Kidney capillary endothelial cell (primary cell): ENCODE data around the gene ABCC5.
"Not testable (repeated sequence)": the region's sequence is repeated elsewhere in the genome, so short reads cannot be mapped to it uniquely, and the experiment has no call there.

Experiments used
- DNase-seq: peaks from one replicate; pipeline ENCODE4 v3.0.0-alpha.2; 2018; ENCODE audit warnings: low spot score

The ABCC5 gene

GRCh38 chr3:184017672-184018423 lies at the start of gene ABCC5:
Gene ABCC5 (minus strand): TSS chr3:184017884. CDS start chr3:184014392, 3,492 bp downstream.
- DNase-seq = peak; percentile 83

GRCh38 chr3:184066211-184066610 lies 48.5 kb upstream of the ABCC5 start:
- DNase-seq = no peak

GRCh38 chr3:184062637-184063036 lies 45.0 kb upstream of the ABCC5 start:
- DNase-seq = no peak

- no peak for DNase-seq
These were observed 41.7 kb upstream of the ABCC5 start for GRCh38 chr3:184059424-184059823.

- DNase-seq = no peak
These were observed 40.3 kb upstream of the ABCC5 start for GRCh38 chr3:184058029-184058428.

GRCh38 chr3:184052767-184053166 lies 35.1 kb upstream of the ABCC5 start, which contains the start of gene HTR3C:
Gene HTR3C (plus strand): TSS chr3:184053047. CDS start chr3:184053081, 34 bp downstream.
- DNase-seq = no peak

- DNase-seq = no peak
These were observed 32.6 kb upstream of the ABCC5 start for GRCh38 chr3:184050217-184050847.

GRCh38 chr3:184045995-184046394 lies 28.3 kb upstream of the ABCC5 start:
- no peak for DNase-seq

- DNase-seq = no peak
These were observed 24.9 kb upstream of the ABCC5 start for GRCh38 chr3:184042617-184043016.

GRCh38 chr3:184040010-184040409 lies 22.3 kb upstream of the ABCC5 start:
- peak; percentile 36 for DNase-seq

GRCh38 chr3:184039414-184039813 lies 21.7 kb upstream of the ABCC5 start:
- no peak for DNase-seq

GRCh38 chr3:184038307-184038706 lies 20.6 kb upstream of the ABCC5 start:
- DNase-seq = not testable (repeated sequence)

- DNase-seq = no peak
These were observed 20.1 kb upstream of the ABCC5 start for GRCh38 chr3:184037816-184038215.

- no peak for DNase-seq
These were observed 13.6 kb upstream of the ABCC5 start, which contains the start of gene HTR3D for GRCh38 chr3:184031187-184031792. Gene HTR3D (plus strand): TSS chr3:184031742. CDS start chr3:184031742, 0 bp downstream.

- no peak for DNase-seq
These were observed 12.9 kb upstream of the ABCC5 start for GRCh38 chr3:184030536-184030935.

- DNase-seq = no peak
These were observed 11.8 kb upstream of the ABCC5 start for GRCh38 chr3:184029443-184029842.

- DNase-seq = not testable (repeated sequence)
These were observed 10.7 kb upstream of the ABCC5 start for GRCh38 chr3:184028275-184028890.

- not testable (repeated sequence) for DNase-seq
These were observed 7.6 kb upstream of the ABCC5 start for GRCh38 chr3:184025256-184025655.

- peak; percentile 21 for DNase-seq
These were observed 4.6 kb upstream of the ABCC5 start for GRCh38 chr3:184022323-184022722.

- DNase-seq = no peak
These were observed 815 bp upstream of the ABCC5 start for GRCh38 chr3:184018424-184018973.

- DNase-seq = peak; percentile 49
These were observed 643 bp downstream of the ABCC5 start for GRCh38 chr3:184016811-184017671.
